Esophagus muscularis mucosa (tissue), 4 donors: Measurements from ENCODE around the gene AKAP9. TPM values are rescaled to one million over a fixed set of nuclear protein-coding genes. Genes with fewer than 3 reads are reported as not detected.
"Not testable (repeated sequence)": the region's sequence is repeated elsewhere in the genome, so short reads cannot be mapped to it uniquely, and the experiment has no call there.

ENCODE experiments used
- DNase-seq: peaks from one replicate; pipeline ENCODE4 v3.0.0-alpha.2; 2017; ENCODE audit errors: extremely low spot score
- H3K27ac ChIP-seq, 4 donors: fragments of 200-600 bp; sonication (generic); replicated peaks in 1 of 4; 1 replicate in 3 of 4; 2 replicates in 1 of 4; pipeline ENCODE4 v1.5.1; 2016 to 2019; ENCODE audit warnings: mild to moderate bottlenecking in 1 of 4
- H3K27me3 ChIP-seq, 4 donors: fragments of 200-600 bp; sonication (generic); one replicate each; pipeline versions ENCODE4 v1.5.1 to v1.6.0; 2016 to 2019
- H3K36me3 ChIP-seq, 4 donors: fragments of 200-600 bp; sonication (generic); one replicate each; pipeline ENCODE4 v1.5.1; 2016 to 2019
- H3K4me1 ChIP-seq, 4 donors: fragments of 200-600 bp; sonication (generic); one replicate each; pipeline ENCODE4 v1.5.1; 2016 to 2019
- H3K4me3 ChIP-seq, 4 donors: fragments of 200-600 bp; sonication (generic); 1 replicate in 2 of 4; 2 replicates in 2 of 4; pipeline ENCODE4 v1.5.1; 2016 to 2019; ENCODE audit warnings: mild to moderate bottlenecking in 4 of 4, moderate library complexity in 1 of 4
- H3K9me3 ChIP-seq, 4 donors: fragments of 200-600 bp; sonication (generic); 1 replicate in 3 of 4; 2 replicates in 1 of 4; pipeline ENCODE4 v1.5.1; 2016 to 2019
- CTCF ChIP-seq, 3 experiments: fragments of 200-600 bp in 2 of 3; fragments of 450-650 bp in 1 of 3; sonication (generic) in 2 of 3; IDR thresholded peaks; one replicate each; pipeline ENCODE4 v1.5.1; 2017 to 2019; ENCODE audit warnings: antibody characterized with exemption in 3 of 3, mild to moderate bottlenecking in 2 of 3, moderate library complexity in 1 of 3
- EP300 ChIP-seq: sonication (generic); formaldehyde crosslinking; IDR thresholded peaks from one replicate; pipeline ENCODE4 v1.6.1; 2017; ENCODE audit warnings: antibody characterized with exemption
- POLR2A ChIP-seq: fragments of 450-650 bp; IDR thresholded peaks from one replicate; pipeline ENCODE4 v1.6.1; 2017; ENCODE audit warnings: antibody characterized with exemption, moderate library complexity, mild to moderate bottlenecking, low read depth
- POLR2AphosphoS5 ChIP-seq, 2 donors: sonication (generic); formaldehyde crosslinking; IDR thresholded peaks; one replicate each; pipeline ENCODE4 v1.6.1; 2017; ENCODE audit warnings: antibody characterized with exemption in 2 of 2
- WGBS: methylation state at CpG from one replicate; pipeline ENCODE4 v1.1.5; 2018; 5-methylcytosine and 5-hydroxymethylcytosine counted together
- intact Hi-C: fragments of 100-400 bp; cut with DNase I; formaldehyde crosslinking; loops from one replicate; pipeline ENCODE4 v1.15.1; 2023
- total RNA-seq, 4 donors: library from RNA; depleted of rRNA; stranded (reverse); fragments of >200 nt; gene quantifications; one replicate each; pipeline versions ENCODE4 v1.1.0 to v1.2.1, GENCODE V29; 2016

Gene AKAP9
- total RNA-seq, 4 donors from 2014 or later: 33.6 to 60.2 (median 39.3) TPM

- H3K4me1 ChIP-seq: peaks cover 30 to 55% (median 53%) of the 10 kb centered on the region in 4 donors
- peak overlapping the region; percentile 72 to 87 (median 80) for H3K4me3 ChIP-seq
- intact Hi-C loops: loop anchor here (5.0 to 10.0 kb wide), 3 partner anchors 59 to 191 kb away; partner anchors contain the start of genes CYP51A1 and MTERF1
Observed at GRCh38 chr7:91941450-91941849, 788 bp downstream of the AKAP9 start.

GRCh38 chr7:91942312-91942711, 1.6 kb downstream of the AKAP9 start:
- 37% methylated on average over 2 of the region's 2 CpGs for WGBS
- H3K27ac ChIP-seq: peak overlapping the region; percentile 24 to 96 (median 90)
- no peaks in the 10 kb centered on the region for H3K36me3 ChIP-seq
- H3K27me3 ChIP-seq: no peaks in the 10 kb centered on the region
- no peak for TF ChIP-seq POLR2AphosphoS5 (IDR thresholded peaks at IDR 0.05)
- TF ChIP-seq CTCF (IDR thresholded peaks at IDR 0.05): no peak
- TF ChIP-seq EP300: no peak
- no peak for TF ChIP-seq POLR2A
- peaks cover 30 to 57% (median 55%) of the 10 kb centered on the region in 4 donors for H3K4me1 ChIP-seq
- intact Hi-C loops: loop anchor here (5.0 to 10.0 kb wide), 3 partner anchors 60 to 190 kb away; partner anchors contain the start of genes CYP51A1 and MTERF1
- peak overlapping the region; percentile 72 to 87 (median 80) for H3K4me3 ChIP-seq
- H3K9me3 ChIP-seq: no peaks in the 10 kb centered on the region
- no peak for DNase-seq

More at GRCh38 chr7:91941450-91941849, 788 bp downstream of the AKAP9 start:
- H3K27ac ChIP-seq: peak overlapping the region; percentile 88 to 96 (median 94)
- no peaks in the 10 kb centered on the region for H3K36me3 ChIP-seq
- 0% methylated on average over 7 of the region's 7 CpGs for WGBS
- H3K9me3 ChIP-seq: no peaks in the 10 kb centered on the region
- H3K27me3 ChIP-seq: no peaks in the 10 kb centered on the region
- DNase-seq: no peak
- TF ChIP-seq CTCF (IDR thresholded peaks at IDR 0.05) (no peak), POLR2A (no peak), EP300 (no peak), POLR2AphosphoS5 (IDR thresholded peaks at IDR 0.05) (no peak)

- Histone ChIP-seq H3K27ac (peak overlapping the region; percentile 26 to 53 (median 43)), H3K4me1 (peaks cover 25 to 55% (median 52%) of the 10 kb centered on the region in 4 donors)
- intact Hi-C loops: loop anchor here (5.0 to 10.0 kb wide), 3 partner anchors 63 to 187 kb away; partner anchors contain the start of genes CYP51A1 and MTERF1
- H3K27me3 ChIP-seq, DNase-seq, H3K9me3 ChIP-seq, H3K36me3 ChIP-seq, H3K4me3 ChIP-seq: not testable (repeated sequence)
- 93% methylated on average over 5 of the region's 5 CpGs for WGBS
Observed at GRCh38 chr7:91944970-91945369, 4.3 kb downstream of the AKAP9 start.

GRCh38 chr7:91945476-91945875, 4.8 kb downstream of the AKAP9 start:
- WGBS: 25% methylated on average over 2 of the region's 2 CpGs
- Histone ChIP-seq H3K27ac (peak overlapping the region; percentile 26 to 53 (median 43)), H3K4me3 (no peak overlapping the region), H3K36me3 (no peaks in the 10 kb centered on the region), H3K4me1 (peaks cover 24 to 52% (median 50%) of the 10 kb centered on the region in 4 donors), H3K27me3 (no peaks in the 10 kb centered on the region), H3K9me3 (no peaks in the 10 kb centered on the region)
- intact Hi-C loops: loop anchor here (10.0 kb wide), 1 partner anchor 99 kb away; no protein-coding TSS in a partner anchor
- no peak for TF ChIP-seq POLR2A
- no peak for TF ChIP-seq CTCF (IDR thresholded peaks at IDR 0.05)
- no peak for TF ChIP-seq EP300
- no peak for TF ChIP-seq POLR2AphosphoS5 (IDR thresholded peaks at IDR 0.05)
- DNase-seq: no peak

- Histone ChIP-seq H3K9me3 (no peaks in the 10 kb centered on the region), H3K4me1 (peaks cover 24 to 52% (median 48%) of the 10 kb centered on the region in 4 donors), H3K36me3 (no peaks in the 10 kb centered on the region), H3K27ac (no peak overlapping the region), H3K4me3 (no peak overlapping the region), H3K27me3 (no peaks in the 10 kb centered on the region)
- no peak for DNase-seq
- TF ChIP-seq POLR2AphosphoS5 (IDR thresholded peaks at IDR 0.05) (no peak), CTCF (IDR thresholded peaks at IDR 0.05) (no peak)
- intact Hi-C loops: loop anchor here (10.0 kb wide), 1 partner anchor 98 kb away; no protein-coding TSS in a partner anchor
- 79% methylated on average over 3 of the region's 3 CpGs for WGBS
Observed at GRCh38 chr7:91946549-91946948, 5.9 kb downstream of the AKAP9 start.
